ENCODE results near the gene PIGK.

DNA sequence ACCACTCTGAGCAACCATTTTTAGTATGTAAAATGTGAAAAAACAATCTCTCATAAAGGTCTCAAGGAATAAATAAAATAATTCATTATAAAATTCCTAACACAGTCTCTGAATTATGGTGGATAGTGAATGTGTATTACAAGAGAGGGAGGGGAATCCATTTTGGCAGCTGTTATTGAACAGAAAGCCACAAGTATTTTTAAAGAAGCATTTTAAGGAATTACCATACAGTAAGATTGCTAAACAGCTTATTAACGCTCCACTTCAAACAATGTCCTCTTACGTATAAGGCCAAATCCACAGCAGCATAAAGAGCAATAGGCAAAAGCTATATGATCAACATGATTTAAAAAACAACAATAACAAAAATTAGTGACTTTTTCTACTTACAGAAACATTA is 18.4 kb downstream of the PIGK start:
- TF ChIP-seq CTCF (IDR thresholded peaks at IDR 0.05; ENCODE audit: low read length), result no peak
- no peak for TF ChIP-seq EZH2 (optimal IDR thresholded peaks at IDR 0.05; ENCODE audit: low read depth, low read length)
- TF ChIP-seq EZH2phosphoT487 (IDR thresholded peaks at IDR 0.05; ENCODE audit: low read length), result no peak
